Measurements from ENCODE around the gene DUSP22.
A peak's percentile ranks its signal among the peaks of the same experiment; 100 is the strongest.
"Not testable (repeated sequence)": the region's sequence is repeated elsewhere in the genome, so short reads cannot be mapped to it uniquely, and the experiment has no call there.

Gene DUSP22

GRCh38 chr6:322259-322930 lies 30.1 kb downstream of the DUSP22 start:
- H3K4me2 ChIP-seq: peak overlapping the region; percentile 30
- no peaks in the 10 kb centered on the region for H3K27me3 ChIP-seq
- no peak overlapping the region for H3K9ac ChIP-seq
- H3K4me1 ChIP-seq: peaks cover 47% of the 10 kb centered on the region
- peaks cover 36% of the 10 kb centered on the region; the same call in 1 of the 2 replicates for H3K36me3 ChIP-seq
- no peak overlapping the region for H3K4me3 ChIP-seq
- no peaks in the 10 kb centered on the region for H3K9me3 ChIP-seq
- TF ChIP-seq Cebpa-rat (IDR thresholded peaks at IDR 0.05): no peak
- H4K20me1 ChIP-seq: peaks cover 19% of the 10 kb centered on the region; the same call in 1 of the 2 replicates
- no peak overlapping the region for H3K27ac ChIP-seq

DNA sequence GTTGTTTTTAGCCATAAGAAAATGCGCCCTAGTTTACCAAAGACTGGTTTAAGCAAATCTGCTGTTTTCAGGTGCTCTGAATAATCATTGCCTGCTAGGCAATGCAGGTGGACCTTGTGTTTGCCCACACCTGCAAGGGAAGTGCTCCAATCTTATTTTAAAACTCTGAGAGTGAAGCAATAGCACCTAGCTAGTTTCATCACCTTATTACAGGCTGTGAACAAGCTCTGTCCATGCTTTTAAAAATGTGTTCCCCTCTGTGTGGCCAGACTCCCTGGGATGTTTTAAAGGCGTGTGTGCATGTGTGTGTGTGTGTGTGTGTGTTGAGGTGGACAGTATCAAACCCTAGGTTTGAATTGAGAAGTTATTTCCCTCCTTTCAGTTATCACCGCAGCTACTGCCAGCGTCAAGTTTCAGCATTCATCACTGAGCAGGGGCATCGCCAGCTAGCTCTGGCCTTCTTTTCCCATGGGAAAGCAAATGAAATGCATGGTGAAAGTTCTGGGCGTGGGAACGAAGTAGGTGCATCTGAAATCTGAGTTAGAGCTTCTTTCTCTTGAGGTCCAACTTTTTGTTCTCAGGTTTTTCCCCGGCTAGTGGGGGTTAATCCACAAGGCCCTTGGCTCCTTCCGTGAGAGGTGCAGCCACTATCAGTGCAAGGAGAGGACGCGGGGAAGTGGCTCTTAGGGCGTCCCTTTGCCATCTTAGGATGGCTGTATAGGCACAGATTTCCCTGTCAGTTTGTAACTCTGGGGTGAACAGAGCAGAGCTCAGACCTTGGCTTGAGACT lies 30.8 kb downstream of the DUSP22 start:
- Histone ChIP-seq H4K20me1 (peaks cover 24% of the 10 kb centered on the region; the same call in 1 of the 2 replicates), H3K9me3 (no peaks in the 10 kb centered on the region), H3K27me3 (no peaks in the 10 kb centered on the region), H3K36me3 (peaks cover 36% of the 10 kb centered on the region; the same call in 1 of the 2 replicates), H3K27ac (no peak overlapping the region), H3K4me3 (no peak overlapping the region), H3K4me1 (peaks cover 47% of the 10 kb centered on the region), H3K9ac (0 out of 2 replicates have a peak overlapping the region, but pooled peaks have one; percentile 0), H3K4me2 (peak overlapping the region; percentile 30)
- 0 out of 2 replicates have a peak, but pooled peaks have one; percentile 23 for TF ChIP-seq Cebpa-rat (IDR thresholded peaks at IDR 0.05)

DNA sequence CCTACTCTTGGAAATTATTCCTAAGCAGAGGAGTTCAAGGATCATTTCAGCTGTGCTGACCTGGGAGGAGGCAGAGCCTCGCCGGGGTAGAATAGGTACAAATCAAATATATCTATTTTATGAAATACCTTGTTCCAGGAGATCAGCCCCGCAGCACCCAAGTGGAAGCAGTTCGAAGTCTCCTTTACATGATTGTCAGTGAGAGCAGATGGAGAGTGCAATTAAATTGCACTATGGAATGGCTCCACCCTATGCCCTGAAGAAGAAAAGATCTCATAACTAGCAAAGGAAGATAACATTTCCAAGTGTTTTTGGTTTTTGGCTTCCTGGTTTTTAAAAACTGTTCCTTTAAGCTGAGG lies 31.4 kb downstream of the DUSP22 start:
- peaks cover 48% of the 10 kb centered on the region for H3K4me1 ChIP-seq
- peak overlapping the region; percentile 3; the same call in 1 of the 2 replicates for H3K27ac ChIP-seq
- no peaks in the 10 kb centered on the region for H3K27me3 ChIP-seq
- no peak for TF ChIP-seq Cebpa-rat (IDR thresholded peaks at IDR 0.05)
- H3K4me2 ChIP-seq: peak overlapping the region; percentile 30
- H4K20me1 ChIP-seq: peaks cover 24% of the 10 kb centered on the region; the same call in 1 of the 2 replicates
- H3K9me3 ChIP-seq: no peaks in the 10 kb centered on the region
- no peak overlapping the region for H3K4me3 ChIP-seq
- H3K36me3 ChIP-seq: peaks cover 31% of the 10 kb centered on the region; the same call in 1 of the 2 replicates
- H3K9ac ChIP-seq: peak overlapping the region; percentile 0; the same call in 1 of the 2 replicates

DNA sequence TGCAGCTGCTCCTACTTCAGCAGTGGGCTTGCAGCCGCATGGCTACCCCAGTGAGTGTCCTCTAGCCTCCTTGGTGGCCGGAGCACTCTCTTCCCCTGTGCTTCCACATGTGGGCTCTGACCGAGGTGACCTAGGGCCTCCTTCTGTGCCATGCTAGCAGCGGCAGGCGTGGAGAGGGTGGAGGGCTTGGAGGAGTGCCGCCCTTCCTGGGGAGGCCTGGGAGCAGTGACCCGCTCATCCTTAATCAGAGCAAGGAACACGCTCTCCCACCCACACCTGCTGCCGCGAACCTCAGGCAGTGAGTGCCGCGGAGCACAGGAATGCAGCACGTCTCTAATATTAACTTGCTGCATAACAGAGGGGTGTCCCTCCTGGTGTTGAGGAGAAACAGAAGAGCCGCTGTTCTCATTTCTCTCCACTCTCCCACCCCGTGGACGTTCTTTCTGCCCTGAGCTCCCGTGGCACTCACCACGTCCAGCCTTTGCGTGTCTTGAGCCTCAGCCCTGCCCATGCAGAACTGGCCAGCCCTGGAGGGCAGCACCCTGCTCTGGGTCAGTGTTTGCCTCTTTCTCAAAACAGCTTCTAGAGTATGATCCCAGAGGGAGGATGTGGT lies 31.9 kb downstream of the DUSP22 start:
- Histone ChIP-seq H3K4me2 (peak overlapping the region; percentile 30), H3K9ac (peak overlapping the region; percentile 8; the same call in 1 of the 2 replicates), H3K4me1 (peaks cover 53% of the 10 kb centered on the region), H3K27ac (peak overlapping the region; percentile 3; the same call in 1 of the 2 replicates), H3K4me3 (no peak overlapping the region), H3K36me3 (peaks cover 29% of the 10 kb centered on the region; the same call in 1 of the 2 replicates), H4K20me1 (peaks cover 24% of the 10 kb centered on the region; the same call in 1 of the 2 replicates), H3K27me3 (no peaks in the 10 kb centered on the region), H3K9me3 (no peaks in the 10 kb centered on the region)
- TF ChIP-seq Cebpa-rat (IDR thresholded peaks at IDR 0.05): no peak

GRCh38 chr6:324729-325125 lies 32.4 kb downstream of the DUSP22 start:
- Histone ChIP-seq H3K9ac (0 out of 2 replicates have a peak overlapping the region, but pooled peaks have one; percentile 8), H3K4me1 (peaks cover 58% of the 10 kb centered on the region), H4K20me1 (peaks cover 24% of the 10 kb centered on the region; the same call in 1 of the 2 replicates), H3K36me3 (peaks cover 24% of the 10 kb centered on the region; the same call in 1 of the 2 replicates), H3K4me3 (no peak overlapping the region), H3K9me3 (no peaks in the 10 kb centered on the region), H3K4me2 (peak overlapping the region; percentile 30), H3K27me3 (no peaks in the 10 kb centered on the region), H3K27ac (peak overlapping the region; percentile 3; the same call in 1 of the 2 replicates)
- no peak for TF ChIP-seq Cebpa-rat (IDR thresholded peaks at IDR 0.05)

- H3K27ac ChIP-seq, H3K27me3 ChIP-seq, H3K9me3 ChIP-seq, H3K4me3 ChIP-seq, H3K9ac ChIP-seq, H3K4me2 ChIP-seq: not testable (repeated sequence)
- Histone ChIP-seq H3K36me3 (peaks cover 18% of the 10 kb centered on the region; the same call in 1 of the 2 replicates), H3K4me1 (peaks cover 64% of the 10 kb centered on the region), H4K20me1 (peaks cover 24% of the 10 kb centered on the region; the same call in 1 of the 2 replicates)
Observed at GRCh38 chr6:325161-325860, 33.0 kb downstream of the DUSP22 start.

DNA sequence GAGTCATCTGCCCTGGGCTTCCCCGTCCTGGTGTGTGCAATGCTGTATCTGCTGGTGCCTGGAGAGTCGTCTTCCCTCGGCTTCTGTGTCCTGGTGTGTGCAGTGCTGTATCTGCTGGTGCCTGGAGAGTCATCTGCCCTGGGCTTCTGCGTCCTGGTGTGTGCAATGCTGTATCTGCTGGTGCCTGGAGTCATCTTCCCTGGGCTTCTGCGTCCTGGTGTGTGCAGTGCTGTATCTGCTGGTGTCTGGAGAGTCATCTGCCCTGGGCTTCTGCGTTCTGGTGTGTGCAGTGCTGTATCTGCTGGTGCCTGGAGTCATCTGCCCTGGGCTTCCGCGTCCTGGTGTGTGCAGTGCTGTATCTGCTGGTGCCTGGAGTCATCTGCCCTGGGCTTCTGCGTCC lies 33.8 kb downstream of the DUSP22 start:
- peaks cover 24% of the 10 kb centered on the region; the same call in 1 of the 2 replicates for H4K20me1 ChIP-seq
- not testable (repeated sequence) for H3K4me3 ChIP-seq, H3K9me3 ChIP-seq, H3K9ac ChIP-seq, H3K27me3 ChIP-seq, H3K4me2 ChIP-seq, H3K27ac ChIP-seq
- H3K36me3 ChIP-seq: peaks cover 17% of the 10 kb centered on the region; the same call in 1 of the 2 replicates
- H3K4me1 ChIP-seq: peaks cover 65% of the 10 kb centered on the region

- Histone ChIP-seq H3K9ac (no peak overlapping the region), H3K4me3 (no peak overlapping the region), H3K4me2 (peak overlapping the region; percentile 54), H3K36me3 (peaks cover 17% of the 10 kb centered on the region; the same call in 1 of the 2 replicates), H4K20me1 (peaks cover 24% of the 10 kb centered on the region; the same call in 1 of the 2 replicates), H3K9me3 (no peaks in the 10 kb centered on the region), H3K27ac (0 out of 2 replicates have a peak overlapping the region, but pooled peaks have one; percentile 0), H3K4me1 (peaks cover 74% of the 10 kb centered on the region), H3K27me3 (no peaks in the 10 kb centered on the region)
- TF ChIP-seq Cebpa-rat (IDR thresholded peaks at IDR 0.05): no peak
Observed at GRCh38 chr6:326896-327537, 34.7 kb downstream of the DUSP22 start.

Data from BLaER1 (cell line).